Measurements from ENCODE around the gene SALL1. TPM values are rescaled to one million over a fixed set of nuclear protein-coding genes. Genes with fewer than 3 reads are reported as not detected.

Gene SALL1
- total and polyA plus RNA-seq, 2 of the 13 experiments (the other 11 are each of a cell fraction or from before 2014, with no cell fraction given) = 6.6 to 12.3 TPM

GRCh38 chr16:51120730-51121347 is 30.2 kb downstream of the SALL1 start (continued):
- TF ChIP-seq MXD1 (CRISPR knock-in tag; IDR thresholded peaks at IDR 0.05) (no peak), HIC2 (CRISPR knock-in tag; IDR thresholded peaks at IDR 0.05; ENCODE audit: low read depth) (peak; percentile 93), YEATS2 (CRISPR knock-in tag; IDR thresholded peaks at IDR 0.05; ENCODE audit: borderline replicate concordance) (no peak), MAFF (IDR thresholded peaks at IDR 0.05; ENCODE audit: low read depth, low read length) (0 out of 2 replicates have a peak, but pooled peaks have one; percentile 16), MAZ (IDR thresholded peaks at IDR 0.05; ENCODE audit: borderline replicate concordance, low read depth, low read length) (peak; percentile 94), MAZ (CRISPR knock-in tag; IDR thresholded peaks at IDR 0.05; ENCODE audit: low read depth) (no peak), RERE (CRISPR knock-in tag; IDR thresholded peaks at IDR 0.05; ENCODE audit: low read depth) (peak; percentile 64; the same call in 1 of the 2 replicates), BCL6 (CRISPR knock-in tag; IDR thresholded peaks at IDR 0.05) (peak; percentile 96), BRCA1 (CRISPR knock-in tag; IDR thresholded peaks at IDR 0.05) (no peak), NFKB2 (CRISPR knock-in tag; IDR thresholded peaks at IDR 0.05; ENCODE audit: borderline replicate concordance) (no peak), HMGXB3 (CRISPR knock-in tag; IDR thresholded peaks at IDR 0.05; ENCODE audit: borderline replicate concordance) (0 out of 2 replicates have a peak, but pooled peaks have one; percentile 16), SNAI1 (CRISPR knock-in tag; IDR thresholded peaks at IDR 0.05; ENCODE audit: borderline replicate concordance) (no peak), DMTF1 (CRISPR knock-in tag; IDR thresholded peaks at IDR 0.05) (no peak), GATA4 (IDR thresholded peaks at IDR 0.05; ENCODE audit: borderline replicate concordance, low read depth) (peak; percentile 81; the same call in 1 of the 2 replicates)

All from HepG2 (cell line).